Neural progenitor cell (in vitro differentiated cells): ENCODE measurements around the gene SLC46A2. TPM values are rescaled to one million over a fixed set of nuclear protein-coding genes. Genes with fewer than 3 reads are reported as not detected.

Experiments used
- DNase-seq: peaks from one replicate; pipeline ENCODE4 v3.0.0-alpha.2; 2016; ENCODE audit warnings: low spot score
- H2AFZ ChIP-seq: fragments of 200-600 bp; sonication (generic); replicated peaks from 2 replicates; pipeline ENCODE4 v1.6.1; 2016; ENCODE audit warnings: antibody characterized with exemption
- H3F3A ChIP-seq: fragments of 200-600 bp; sonication (generic); 2 replicates; pipeline ENCODE4 v1.6.1; 2016; ENCODE audit warnings: antibody characterized with exemption, low read depth
- H3K27ac ChIP-seq: fragments of 200-600 bp; sonication (generic); 2 replicates; pipeline ENCODE4 v1.5.1; 2016; ENCODE audit warnings: mild to moderate bottlenecking
- H3K27me3 ChIP-seq: fragments of 200-600 bp; sonication (generic); 2 replicates; pipeline ENCODE4 v1.6.1; 2016; ENCODE audit warnings: mild to moderate bottlenecking, moderate library complexity
- H3K36me3 ChIP-seq: fragments of 200-600 bp; sonication (generic); 2 replicates; pipeline ENCODE4 v1.5.1; 2016
- H3K4me1 ChIP-seq: fragments of 200-600 bp; sonication (generic); 2 replicates; pipeline ENCODE4 v1.6.1; 2016; ENCODE audit warnings: mixed run types
- H3K4me2 ChIP-seq: fragments of 200-600 bp; sonication (generic); 2 replicates; pipeline ENCODE4 v1.6.1; 2016
- H3K4me3 ChIP-seq: fragments of 200-600 bp; sonication (generic); 2 replicates; pipeline ENCODE4 v1.5.1; 2016
- H3K79me2 ChIP-seq: fragments of 200-600 bp; sonication (generic); 2 replicates; pipeline ENCODE4 v1.6.1; 2016; ENCODE audit warnings: low read depth
- H3K9ac ChIP-seq: fragments of 200-600 bp; sonication (generic); 2 replicates; pipeline ENCODE4 v1.6.1; 2016
- H3K9me3 ChIP-seq: fragments of 200-600 bp; sonication (generic); 2 replicates; pipeline ENCODE4 v1.5.1; 2016; ENCODE audit warnings: low read depth
- H4K20me1 ChIP-seq: fragments of 200-600 bp; sonication (generic); 2 replicates; pipeline ENCODE4 v1.6.1; 2016; ENCODE audit warnings: low read depth
- H3K27ac Mint-ChIP-seq: 3 replicates; pipeline ENCODE4 v1.8.0; 2021; ENCODE audit warnings: mixed read lengths
- H3K27me3 Mint-ChIP-seq: 2 replicates; pipeline ENCODE4 v1.8.0; 2022; ENCODE audit warnings: low read depth, mild to moderate bottlenecking, inconsistent platforms, moderate library complexity, mixed read lengths; ENCODE audit not compliant: insufficient read depth
- H3K36me3 Mint-ChIP-seq: 3 replicates; pipeline ENCODE4 v1.8.0; 2021; ENCODE audit warnings: mixed read lengths
- H3K4me1 Mint-ChIP-seq: 3 replicates; pipeline ENCODE4 v1.8.0; 2021; ENCODE audit warnings: mixed read lengths
- H3K4me3 Mint-ChIP-seq: 3 replicates; pipeline ENCODE4 v1.8.0; 2021; ENCODE audit warnings: mild to moderate bottlenecking, moderate library complexity, mixed read lengths
- H3K9me3 Mint-ChIP-seq: 3 replicates; pipeline ENCODE4 v1.8.0; 2020; ENCODE audit warnings: mixed read lengths
- EZH2 ChIP-seq: fragments of 200-600 bp; sonication (generic); IDR thresholded peaks from 2 replicates; pipeline ENCODE4 v1.6.1; 2017; ENCODE audit warnings: antibody characterized with exemption, mild to moderate bottlenecking, moderate library complexity
- EZH2phosphoT487 ChIP-seq: fragments of 200-600 bp; sonication (generic); IDR thresholded peaks from 2 replicates; pipeline ENCODE4 v1.6.1; 2017; ENCODE audit warnings: antibody characterized with exemption
- total RNA-seq: library from RNA; depleted of rRNA; stranded (reverse); fragments of >200 nt; gene quantifications from 2 replicates; pipeline ENCODE4 v1.2.3, GENCODE V29; 2015; ENCODE audit warnings: low replicate concordance
- TF ChIP-seq, protein P1 (sequence below): fragments of 200-600 bp; sonication (generic); IDR thresholded peaks from 2 replicates; pipeline ENCODE4 v1.5.1; 2017; ENCODE audit warnings: antibody characterized with exemption, mild to moderate bottlenecking

The SLC46A2 gene
- total RNA-seq, 1 donor from 2014 or later = not detected

DNA sequence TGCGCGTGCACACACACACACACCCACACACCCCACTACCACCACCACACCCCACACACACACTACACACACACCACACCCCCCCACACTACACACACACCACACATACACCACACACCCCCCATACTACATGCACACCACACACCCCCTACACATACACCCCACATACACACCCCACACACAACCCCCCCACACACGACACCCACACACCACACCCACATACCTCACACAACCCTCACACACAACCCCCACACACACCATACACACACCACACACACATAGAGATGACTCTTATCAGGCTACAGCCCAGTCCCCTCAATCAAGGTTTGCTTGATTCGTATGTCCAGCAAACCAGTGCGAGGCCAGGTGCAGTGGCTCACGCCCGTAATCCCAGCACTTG is 25.7 kb downstream of the SLC46A2 start:
- no peak overlapping the region for H3K9ac ChIP-seq
- no peak overlapping the region for H2AFZ ChIP-seq
- H3K9me3 ChIP-seq = no peaks in the 10 kb centered on the region
- peaks cover 24% of the 10 kb centered on the region for H3K4me1 Mint-ChIP-seq
- peaks cover 5% of the 10 kb centered on the region for H3K9me3 Mint-ChIP-seq
- H3K27me3 ChIP-seq = no peaks in the 10 kb centered on the region
- H3K4me3 ChIP-seq = no peak overlapping the region
- H3K36me3 ChIP-seq = no peaks in the 10 kb centered on the region
- H4K20me1 ChIP-seq = no peaks in the 10 kb centered on the region
- no peaks in the 10 kb centered on the region for H3K27me3 Mint-ChIP-seq
- DNase-seq = no peak
- H3K4me2 ChIP-seq = no peak overlapping the region
- TF ChIP-seq, protein P1, sequence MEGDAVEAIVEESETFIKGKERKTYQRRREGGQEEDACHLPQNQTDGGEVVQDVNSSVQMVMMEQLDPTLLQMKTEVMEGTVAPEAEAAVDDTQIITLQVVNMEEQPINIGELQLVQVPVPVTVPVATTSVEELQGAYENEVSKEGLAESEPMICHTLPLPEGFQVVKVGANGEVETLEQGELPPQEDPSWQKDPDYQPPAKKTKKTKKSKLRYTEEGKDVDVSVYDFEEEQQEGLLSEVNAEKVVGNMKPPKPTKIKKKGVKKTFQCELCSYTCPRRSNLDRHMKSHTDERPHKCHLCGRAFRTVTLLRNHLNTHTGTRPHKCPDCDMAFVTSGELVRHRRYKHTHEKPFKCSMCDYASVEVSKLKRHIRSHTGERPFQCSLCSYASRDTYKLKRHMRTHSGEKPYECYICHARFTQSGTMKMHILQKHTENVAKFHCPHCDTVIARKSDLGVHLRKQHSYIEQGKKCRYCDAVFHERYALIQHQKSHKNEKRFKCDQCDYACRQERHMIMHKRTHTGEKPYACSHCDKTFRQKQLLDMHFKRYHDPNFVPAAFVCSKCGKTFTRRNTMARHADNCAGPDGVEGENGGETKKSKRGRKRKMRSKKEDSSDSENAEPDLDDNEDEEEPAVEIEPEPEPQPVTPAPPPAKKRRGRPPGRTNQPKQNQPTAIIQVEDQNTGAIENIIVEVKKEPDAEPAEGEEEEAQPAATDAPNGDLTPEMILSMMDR = no peak
- TF ChIP-seq EZH2 (no peak), EZH2phosphoT487 (no peak)
- H3K27ac Mint-ChIP-seq = no peak overlapping the region
- H3K79me2 ChIP-seq = no peaks in the 10 kb centered on the region
- no peak overlapping the region for H3K27ac ChIP-seq
- H3K36me3 Mint-ChIP-seq = peaks cover 22% of the 10 kb centered on the region
- no peaks in the 10 kb centered on the region for H3F3A ChIP-seq
- peaks cover 14% of the 10 kb centered on the region for H3K4me1 ChIP-seq
- no peak overlapping the region for H3K4me3 Mint-ChIP-seq

DNA sequence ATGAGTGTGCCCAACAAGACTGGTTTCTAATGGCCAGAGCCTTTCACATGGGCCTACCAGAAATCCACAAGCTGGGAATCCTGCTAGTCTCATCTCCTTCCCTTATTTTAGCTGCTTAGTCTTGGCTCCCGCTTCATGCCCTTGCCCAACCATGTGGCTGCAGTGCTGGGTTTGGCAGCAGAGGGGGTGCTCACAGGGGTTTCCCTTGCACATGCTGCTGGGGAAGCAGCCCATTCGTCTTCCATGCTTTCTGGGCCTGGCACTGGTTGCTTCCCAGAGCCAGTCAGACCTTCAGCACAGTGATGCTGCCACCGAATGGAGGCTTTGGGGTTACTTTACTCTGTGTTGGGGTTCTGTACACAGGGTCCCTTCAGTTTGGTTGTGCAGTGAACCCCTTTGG is 26.3 kb downstream of the SLC46A2 start:
- Histone ChIP-seq H3K36me3 (no peaks in the 10 kb centered on the region), H3K4me3 (no peak overlapping the region), H3K9ac (no peak overlapping the region), H4K20me1 (no peaks in the 10 kb centered on the region), H3K4me2 (no peak overlapping the region), H3K27me3 (no peaks in the 10 kb centered on the region), H3K9me3 (no peaks in the 10 kb centered on the region), H3K79me2 (no peaks in the 10 kb centered on the region), H3K27ac (no peak overlapping the region), H3K4me1 (peaks cover 9% of the 10 kb centered on the region), H2AFZ (no peak overlapping the region), H3F3A (no peaks in the 10 kb centered on the region)
- H3K4me3 Mint-ChIP-seq = no peak overlapping the region
- peaks cover 19% of the 10 kb centered on the region for H3K36me3 Mint-ChIP-seq
- H3K4me1 Mint-ChIP-seq = peaks cover 19% of the 10 kb centered on the region
- TF ChIP-seq EZH2 = no peak
- TF ChIP-seq EZH2phosphoT487 = no peak
- TF ChIP-seq, protein P1 = no peak
- no peaks in the 10 kb centered on the region for H3K27me3 Mint-ChIP-seq
- H3K9me3 Mint-ChIP-seq = peaks cover 5% of the 10 kb centered on the region
- DNase-seq = no peak
- H3K27ac Mint-ChIP-seq = no peak overlapping the region

DNA sequence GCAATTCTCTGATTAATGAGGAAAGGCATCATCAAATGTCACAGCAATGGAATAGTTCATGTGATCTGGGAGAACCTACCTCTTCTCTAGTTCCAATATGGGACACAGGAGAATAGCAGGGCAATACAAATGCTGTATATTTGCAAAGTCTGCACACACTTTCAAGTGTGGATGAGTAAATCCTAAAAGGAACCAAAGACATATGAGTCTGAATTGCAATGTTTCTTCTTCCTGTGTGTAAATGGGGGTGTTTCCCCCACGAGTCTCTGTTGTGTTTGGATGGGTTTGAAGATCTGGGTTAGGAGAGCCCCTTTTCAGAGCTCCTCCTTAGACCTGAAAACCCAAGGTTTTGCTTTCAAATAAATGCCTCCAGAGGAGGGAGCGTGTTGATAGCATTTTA is 26.9 kb downstream of the SLC46A2 start:
- H3K4me3 Mint-ChIP-seq = no peak overlapping the region
- no peaks in the 10 kb centered on the region for H3K79me2 ChIP-seq

More for the DNA sequence above, 26.9 kb downstream of the SLC46A2 start:
- no peaks in the 10 kb centered on the region for H3K9me3 ChIP-seq
- H3K27ac Mint-ChIP-seq = no peak overlapping the region
- peaks cover 2% of the 10 kb centered on the region for H3K4me1 ChIP-seq
- no peak overlapping the region for H3K4me2 ChIP-seq
- H3K4me3 ChIP-seq = no peak overlapping the region
- H3K27me3 Mint-ChIP-seq = no peaks in the 10 kb centered on the region
- DNase-seq = no peak
- H3K36me3 ChIP-seq = no peaks in the 10 kb centered on the region
- TF ChIP-seq, protein P1 = no peak
- TF ChIP-seq EZH2 (no peak), EZH2phosphoT487 (no peak)
- H3K36me3 Mint-ChIP-seq = peaks cover 17% of the 10 kb centered on the region
- H3K4me1 Mint-ChIP-seq = peaks cover 12% of the 10 kb centered on the region
- no peaks in the 10 kb centered on the region for H3K27me3 ChIP-seq
- H3K9me3 Mint-ChIP-seq = peaks cover 5% of the 10 kb centered on the region
- H3F3A ChIP-seq = no peaks in the 10 kb centered on the region
- no peak overlapping the region for H3K9ac ChIP-seq
- no peak overlapping the region for H2AFZ ChIP-seq
- no peak overlapping the region for H3K27ac ChIP-seq
- H4K20me1 ChIP-seq = no peaks in the 10 kb centered on the region
